HG03066 (cell line): ENCODE measurements around the gene PTPRD.
"Not testable (repeated sequence)": the region's sequence is repeated elsewhere in the genome, so short reads cannot be mapped to it uniquely, and the experiment has no call there.

Source experiments
- ATAC-seq: cut with Tn5 transposase; IDR thresholded peaks from one replicate; pipeline ENCODE4 v1.9.1; 2021; ENCODE audit warnings: low read depth; ENCODE audit not compliant: unreplicated experiment

Gene PTPRD

DNA sequence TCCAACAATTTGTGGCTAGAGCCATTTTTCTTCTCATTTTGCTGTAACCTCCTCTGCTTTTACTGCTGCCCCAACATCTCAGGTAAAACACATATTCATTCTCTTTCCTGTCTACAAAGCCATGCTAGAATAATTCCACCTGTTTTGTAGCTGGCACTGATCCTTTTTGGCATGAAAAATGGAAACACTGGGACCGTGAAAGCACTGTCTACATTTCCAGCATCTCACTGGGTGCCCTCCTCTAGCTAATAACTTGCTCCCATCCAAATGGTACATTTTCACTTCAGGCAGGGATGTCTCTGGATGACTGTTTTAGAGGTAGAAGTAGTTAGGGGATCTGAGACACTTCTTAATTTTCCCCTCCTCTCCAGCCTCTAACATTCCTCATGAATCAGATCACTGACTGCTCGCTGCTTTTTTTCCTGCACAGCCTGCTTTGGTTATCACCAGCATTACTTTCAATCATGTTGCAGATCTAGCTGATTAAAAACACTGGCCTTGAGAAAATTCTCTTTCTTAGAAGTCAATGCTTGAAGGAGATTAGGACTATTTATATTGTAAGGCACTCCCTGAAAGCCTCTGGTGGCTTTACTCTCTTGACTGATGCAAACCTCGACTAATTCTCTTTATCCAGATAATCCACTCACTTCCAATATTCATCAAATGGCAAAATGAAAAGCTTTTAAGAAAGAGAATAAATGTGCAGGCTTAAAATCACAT, 1500.6 kb downstream of the PTPRD start:
- no peak for ATAC-seq

DNA sequence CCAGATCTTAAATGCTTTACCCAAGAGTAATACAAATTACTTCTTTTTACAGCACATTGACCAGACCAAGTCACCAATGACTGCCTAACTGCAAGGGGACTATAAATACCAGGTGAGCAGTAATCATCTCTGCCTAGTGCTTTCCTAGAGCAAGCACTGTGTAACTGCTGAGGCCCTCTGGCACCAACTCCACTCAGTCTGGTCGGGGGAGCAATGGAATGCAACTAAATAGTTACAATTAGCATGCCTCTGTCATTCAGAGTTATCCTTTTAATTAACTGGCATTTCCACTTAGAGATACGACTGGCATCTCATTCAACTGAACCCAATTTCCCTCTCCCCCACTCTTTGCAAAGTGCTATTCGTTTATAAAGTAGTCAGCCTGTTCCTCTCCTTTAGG, 1504.2 kb downstream of the PTPRD start:
- no peak for ATAC-seq

DNA sequence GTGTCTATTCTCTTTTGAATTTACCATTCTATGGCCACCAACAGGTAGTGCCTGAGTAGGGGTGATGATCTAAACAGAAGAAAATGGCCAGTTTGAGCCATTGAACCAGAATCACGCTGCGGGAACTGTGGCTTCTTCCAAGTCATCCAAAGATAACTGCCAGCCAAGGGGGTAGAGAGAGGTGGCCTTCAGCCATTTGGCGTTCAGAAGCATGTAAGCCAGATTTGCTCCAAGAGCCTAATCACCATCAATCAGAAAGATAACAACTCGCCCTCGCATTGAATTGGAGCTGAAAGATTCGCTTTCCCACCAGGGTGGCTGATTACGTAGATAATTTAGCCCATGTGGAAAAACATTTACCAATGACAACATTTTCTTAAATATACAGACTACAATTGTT, 1510.5 kb downstream of the PTPRD start:
- no peak for ATAC-seq

DNA sequence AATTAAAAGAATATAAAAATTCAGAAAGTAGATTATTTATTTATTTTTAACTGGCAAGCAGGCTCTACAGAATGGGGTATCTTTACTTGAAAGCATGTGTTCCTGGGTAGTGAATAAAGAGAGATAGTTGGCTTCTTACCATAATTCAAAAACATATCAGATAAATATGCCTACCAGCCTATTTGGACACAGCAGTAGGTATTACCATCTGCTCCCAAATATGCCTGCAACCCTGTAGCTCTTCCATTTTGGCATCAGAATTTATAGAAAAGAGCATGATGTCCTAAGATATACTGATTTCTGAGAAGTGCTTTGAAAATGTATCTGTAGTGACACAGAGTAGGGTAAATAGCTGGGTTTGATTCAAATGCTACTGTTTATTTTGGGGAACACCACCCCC, 1512.7 kb downstream of the PTPRD start:
- ATAC-seq: no peak

DNA sequence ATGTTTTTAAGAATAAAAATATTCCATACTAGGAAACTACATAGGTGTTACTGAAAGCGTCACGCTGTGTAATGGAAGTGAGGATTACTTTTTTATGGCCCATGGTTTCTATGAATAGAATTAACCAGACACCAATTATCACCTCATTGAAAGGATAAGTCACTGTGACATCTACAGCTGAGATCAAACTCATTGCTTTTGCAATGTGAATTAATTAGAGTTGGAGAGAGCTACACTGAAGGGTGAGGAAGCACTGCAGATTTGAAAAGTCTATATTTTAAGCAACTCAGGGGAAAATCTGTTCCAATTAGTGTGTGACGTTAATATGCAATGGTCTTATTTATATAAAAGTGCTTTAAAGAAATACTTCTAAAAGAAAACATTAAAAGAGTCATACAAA, 1513.2 kb downstream of the PTPRD start:
- no peak for ATAC-seq

DNA sequence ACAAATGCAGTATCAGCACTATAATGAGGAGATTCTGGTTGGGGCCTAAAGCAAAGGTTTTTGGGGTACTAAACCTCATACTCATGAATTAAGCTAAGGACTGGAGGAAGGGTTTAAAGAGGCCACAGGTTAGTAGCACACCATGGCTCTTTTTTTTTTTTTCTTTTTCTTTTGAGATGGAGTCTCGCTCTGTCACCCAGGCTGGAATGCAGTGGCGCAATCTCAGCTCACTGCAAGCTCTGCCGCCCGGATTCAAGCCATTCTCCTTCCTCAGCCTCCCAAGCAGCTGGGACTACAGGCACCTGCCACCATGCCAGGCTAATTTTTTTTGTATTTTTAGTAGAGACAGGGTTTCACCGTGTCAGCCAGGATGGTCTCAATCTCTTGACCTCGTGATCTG, 1515.5 kb downstream of the PTPRD start:
- not testable (repeated sequence) for ATAC-seq

DNA sequence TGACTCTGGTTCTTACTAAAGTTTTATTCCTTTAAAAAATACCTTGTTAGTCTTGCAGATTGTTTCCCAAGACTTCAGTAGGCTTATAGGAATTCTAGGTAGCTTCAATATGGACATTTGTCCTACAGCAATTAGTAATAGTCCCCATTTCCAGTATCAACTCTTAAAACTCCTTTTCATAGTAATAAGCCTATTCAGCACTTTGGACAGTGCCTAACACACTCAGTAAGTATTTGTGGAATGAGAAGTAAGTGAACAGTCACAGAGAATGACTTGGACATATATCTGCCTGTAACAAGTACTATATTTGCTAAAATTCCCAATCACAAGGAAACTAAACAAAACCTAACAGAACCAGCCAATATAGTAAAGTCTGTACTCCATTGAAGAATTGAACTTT, 1521.4 kb downstream of the PTPRD start:
- ATAC-seq: no peak

DNA sequence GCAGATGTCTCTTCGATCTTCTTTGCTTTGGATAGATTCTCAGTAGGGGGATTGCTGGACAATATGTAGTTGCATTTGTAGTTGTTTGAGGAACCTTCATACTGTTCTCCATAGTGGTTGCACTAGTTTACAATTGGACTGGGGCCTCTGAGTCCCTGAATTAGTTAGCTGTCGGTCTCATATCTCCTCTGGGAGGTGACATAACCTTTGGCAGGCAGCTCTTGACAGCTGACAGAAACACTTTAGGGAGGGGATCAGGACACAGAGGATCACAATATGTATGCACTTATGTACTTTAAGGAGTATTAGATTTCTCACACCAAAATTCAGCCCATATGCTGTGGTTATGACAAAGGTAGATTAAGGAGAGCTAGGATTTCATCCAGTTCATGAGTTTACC, 1533.3 kb downstream of the PTPRD start:
- no peak for ATAC-seq

DNA sequence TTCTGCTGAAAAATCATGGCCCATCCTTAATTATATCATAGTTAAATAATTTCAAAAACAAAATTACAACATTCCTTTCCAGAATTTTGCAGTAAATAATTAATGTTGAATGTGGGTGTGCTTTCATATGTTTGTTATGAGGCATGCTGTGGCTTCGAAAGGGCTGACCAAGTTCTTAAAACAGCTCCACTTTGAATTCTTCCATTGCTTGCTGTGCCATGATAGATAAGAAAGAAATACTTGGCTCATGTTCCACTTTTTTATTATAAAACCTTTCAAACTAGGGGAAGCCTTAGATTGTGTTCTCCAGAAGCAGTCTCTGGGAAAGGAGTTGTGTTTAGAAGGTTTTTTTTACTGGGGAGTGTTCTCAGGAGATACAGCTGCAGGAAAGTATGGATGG, 1534.5 kb downstream of the PTPRD start:
- ATAC-seq: no peak

DNA sequence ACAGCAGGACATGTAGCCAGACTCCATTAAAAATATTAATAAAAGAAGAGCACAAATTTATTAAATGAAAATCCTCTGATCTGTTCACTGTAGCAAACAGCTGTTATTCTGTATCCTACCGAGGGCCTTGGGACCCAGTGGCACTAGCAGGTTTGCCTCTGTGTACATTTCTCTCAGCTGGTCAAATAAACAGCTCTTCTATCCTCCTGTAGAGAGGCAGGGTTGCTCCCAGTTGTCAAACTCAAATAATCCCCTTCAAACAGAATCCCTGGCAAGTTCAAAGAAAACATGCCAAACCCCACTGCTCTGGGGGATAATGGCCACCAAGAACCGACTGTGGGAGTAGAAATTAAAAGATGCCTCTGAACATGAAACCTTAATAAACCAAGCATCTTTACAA, 1551.2 kb downstream of the PTPRD start:
- ATAC-seq: no peak

DNA sequence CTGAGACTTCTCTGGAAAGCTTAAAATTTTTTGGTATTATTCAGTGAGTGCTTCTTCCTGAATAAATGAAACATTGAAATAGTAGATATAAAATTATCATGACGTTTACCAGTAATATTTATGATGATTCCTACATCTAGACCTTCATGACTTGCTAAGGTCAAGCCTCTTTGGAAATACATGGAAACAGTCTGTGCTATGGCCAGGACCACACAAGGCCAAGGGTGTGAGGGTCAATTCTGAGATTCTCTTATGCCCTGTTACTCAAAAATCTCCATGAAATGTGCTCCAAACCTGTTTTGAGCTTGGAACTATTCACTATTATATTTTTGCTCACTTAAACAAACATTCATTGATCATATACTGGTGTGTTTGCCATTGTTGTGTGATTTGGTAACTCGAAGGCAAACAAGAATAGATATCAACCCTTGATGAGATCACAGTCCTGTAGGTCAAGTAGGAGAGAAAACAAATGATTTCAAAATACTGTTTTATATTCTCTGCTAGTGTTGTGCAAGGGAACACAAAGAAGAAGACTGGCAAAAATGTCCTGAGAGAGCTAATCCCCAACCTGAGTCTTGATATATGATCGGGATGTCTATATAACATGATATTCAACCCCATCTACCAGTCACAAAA, 1558.3 kb downstream of the PTPRD start:
- ATAC-seq: no peak

DNA sequence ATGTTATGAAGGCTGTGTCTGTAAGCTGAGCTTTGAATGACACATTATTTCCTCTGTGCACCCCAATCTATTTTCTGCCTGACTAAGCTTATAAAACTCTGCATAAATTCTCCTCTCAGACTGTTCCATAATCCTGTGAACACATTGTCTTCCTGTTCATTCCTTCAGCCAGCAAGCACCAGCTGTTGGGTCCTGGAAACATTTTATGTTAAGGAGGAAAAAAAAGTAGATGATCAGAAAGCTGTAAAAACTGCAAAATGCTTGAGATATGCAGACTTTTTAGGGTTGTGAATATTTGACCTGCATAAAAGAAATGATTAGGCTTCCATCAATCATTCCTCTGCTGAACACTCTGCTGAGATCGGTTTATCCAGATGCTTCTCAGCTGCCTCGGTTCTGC, 1567.2 kb downstream of the PTPRD start:
- no peak for ATAC-seq

DNA sequence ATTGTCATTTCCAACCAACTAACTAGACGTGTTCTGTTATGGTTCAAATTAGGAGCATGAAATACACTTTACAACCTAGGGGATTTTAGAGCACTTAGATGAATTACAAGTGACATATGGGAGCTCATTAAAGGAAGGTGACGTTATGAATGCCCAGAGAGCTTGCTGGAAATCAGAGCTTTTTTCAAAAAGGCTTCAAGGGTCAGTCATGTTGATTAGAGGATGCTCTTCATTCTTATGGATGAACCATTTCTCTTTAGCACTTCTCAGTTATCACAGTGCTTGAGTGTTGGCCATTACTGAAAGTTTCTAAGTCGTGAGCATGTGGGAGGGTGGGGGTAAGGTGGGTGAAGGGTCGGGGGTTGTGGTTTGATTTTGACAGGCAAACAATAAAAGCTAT, 1567.7 kb downstream of the PTPRD start:
- no peak for ATAC-seq

DNA sequence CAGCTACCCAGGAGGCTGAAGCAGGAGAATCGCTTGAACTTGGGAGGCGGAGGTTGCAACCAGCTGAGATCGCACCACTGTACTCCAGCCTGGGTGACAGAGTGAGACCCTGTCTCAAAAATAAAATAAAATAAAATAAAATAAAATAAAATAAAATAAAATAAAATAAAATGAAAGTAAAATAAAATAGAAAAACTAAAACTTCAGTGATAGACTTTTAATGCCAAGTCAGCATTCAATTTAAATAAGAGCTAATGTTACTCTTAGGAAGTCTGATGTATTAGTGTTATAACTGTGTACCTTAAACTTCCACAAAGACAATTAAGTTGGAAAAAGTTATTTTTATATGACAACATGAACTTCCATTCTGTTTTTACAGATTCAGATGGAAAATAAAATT, 1569.0 kb downstream of the PTPRD start:
- ATAC-seq: not testable (repeated sequence)

DNA sequence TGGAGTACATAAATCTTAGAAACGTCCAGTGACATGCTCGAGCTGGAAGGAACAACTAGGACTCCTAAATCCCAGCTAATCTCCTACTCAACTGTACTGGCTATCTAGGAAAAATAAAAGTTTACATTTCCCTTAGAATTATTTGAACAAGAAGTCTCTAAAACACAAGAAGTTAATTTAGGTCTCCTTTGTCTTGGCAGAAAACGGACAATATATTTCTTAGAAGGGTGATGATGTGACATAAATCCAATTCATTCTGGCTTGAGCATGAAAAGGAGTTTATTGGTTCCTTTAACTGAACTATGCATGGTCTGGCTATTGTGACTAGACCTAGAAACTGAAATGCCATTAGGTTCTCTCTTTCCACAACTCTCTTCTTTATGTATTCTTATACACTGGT, 1571.0 kb downstream of the PTPRD start:
- ATAC-seq: no peak

DNA sequence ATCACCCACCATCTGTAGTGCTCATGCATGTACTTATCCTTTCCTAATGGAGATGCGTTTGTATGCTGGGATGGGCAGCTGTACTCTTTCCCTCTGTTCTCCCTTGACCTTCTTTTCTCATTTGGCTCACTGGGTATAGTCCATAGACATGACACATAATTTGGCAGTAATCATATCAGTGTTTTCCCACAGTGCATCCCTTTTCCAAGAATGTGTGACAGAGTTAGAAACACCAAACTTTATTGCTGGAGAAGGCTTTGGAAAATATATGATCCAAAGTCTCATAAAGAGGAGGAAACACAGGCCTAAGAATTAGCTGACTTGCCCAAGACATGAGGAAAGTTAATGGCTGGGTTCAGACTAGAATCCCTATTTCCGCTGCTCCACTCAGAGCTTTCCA, 1579.8 kb downstream of the PTPRD start:
- no peak for ATAC-seq

DNA sequence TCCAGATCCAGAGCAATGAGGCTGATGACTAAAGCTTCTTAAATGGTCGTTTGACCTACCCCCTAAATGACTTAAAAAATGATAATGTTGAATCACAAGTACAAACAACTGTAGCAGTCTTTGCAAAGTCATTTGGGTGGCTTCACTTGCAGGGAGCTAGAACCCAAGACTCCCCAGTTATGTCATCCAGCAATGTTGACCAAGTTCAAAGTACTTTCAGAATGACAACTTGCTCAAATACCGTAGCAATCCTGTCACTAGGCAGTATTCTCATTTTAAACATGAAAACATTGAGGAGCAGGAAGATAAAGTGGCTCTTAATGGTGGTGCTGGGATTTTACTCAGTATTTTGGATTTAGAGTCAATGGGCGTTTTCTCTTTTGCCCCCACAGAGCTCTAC, 1596.2 kb downstream of the PTPRD start:
- no peak for ATAC-seq

DNA sequence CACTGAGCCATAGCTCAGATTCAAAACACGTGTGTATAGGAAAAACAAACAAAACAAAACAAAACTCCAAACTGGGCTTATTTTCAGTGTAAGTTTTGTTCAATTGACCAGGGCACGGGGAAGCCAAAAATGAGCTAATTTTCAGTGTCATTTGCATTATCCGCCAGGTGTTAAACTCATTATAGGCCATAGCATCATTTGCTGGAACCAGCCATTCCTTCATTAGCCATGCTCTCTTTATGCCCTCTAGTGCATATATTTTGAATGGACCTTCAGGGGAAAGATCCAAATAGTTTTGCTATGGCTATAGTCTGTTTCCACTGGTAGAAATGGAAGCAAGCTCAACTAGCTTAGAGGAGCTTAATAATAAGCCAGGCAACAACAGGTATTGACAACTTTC, 1608.0 kb downstream of the PTPRD start:
- no peak for ATAC-seq

DNA sequence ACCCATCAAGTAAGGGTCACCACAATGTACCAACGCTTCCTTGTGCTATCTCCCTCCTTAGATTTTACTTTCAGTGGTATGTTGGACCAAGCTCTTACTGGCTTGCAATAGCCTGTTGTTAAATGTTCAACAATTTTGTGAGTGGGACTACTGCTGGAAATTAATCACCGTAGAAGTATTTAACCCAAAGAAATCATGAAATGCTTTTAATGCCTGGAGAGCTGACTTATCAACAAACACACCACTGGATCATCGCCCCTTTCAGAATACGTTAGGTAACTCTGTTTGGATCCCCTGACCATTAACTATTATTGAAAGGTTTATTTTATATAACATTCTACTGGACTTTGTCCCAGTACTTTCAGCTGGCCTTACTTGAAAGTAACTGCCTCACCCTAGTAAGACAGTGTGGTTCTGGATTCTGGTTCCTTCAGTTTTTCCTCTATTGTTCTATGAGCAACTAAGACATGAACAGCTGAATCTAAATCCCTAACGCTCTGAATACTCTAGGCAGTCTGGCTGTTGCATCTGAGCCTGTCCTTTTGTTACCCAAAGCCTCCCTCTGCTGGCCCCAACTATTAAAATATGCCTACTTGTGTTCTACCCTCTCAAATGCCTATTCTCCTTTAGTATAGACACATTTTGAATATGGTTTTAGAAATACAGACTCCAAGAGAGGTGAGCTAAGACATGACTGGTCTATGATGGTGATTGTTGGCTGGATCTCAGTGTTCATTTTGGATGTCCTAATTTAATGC, 1609.8 kb downstream of the PTPRD start:
- ATAC-seq: no peak

DNA sequence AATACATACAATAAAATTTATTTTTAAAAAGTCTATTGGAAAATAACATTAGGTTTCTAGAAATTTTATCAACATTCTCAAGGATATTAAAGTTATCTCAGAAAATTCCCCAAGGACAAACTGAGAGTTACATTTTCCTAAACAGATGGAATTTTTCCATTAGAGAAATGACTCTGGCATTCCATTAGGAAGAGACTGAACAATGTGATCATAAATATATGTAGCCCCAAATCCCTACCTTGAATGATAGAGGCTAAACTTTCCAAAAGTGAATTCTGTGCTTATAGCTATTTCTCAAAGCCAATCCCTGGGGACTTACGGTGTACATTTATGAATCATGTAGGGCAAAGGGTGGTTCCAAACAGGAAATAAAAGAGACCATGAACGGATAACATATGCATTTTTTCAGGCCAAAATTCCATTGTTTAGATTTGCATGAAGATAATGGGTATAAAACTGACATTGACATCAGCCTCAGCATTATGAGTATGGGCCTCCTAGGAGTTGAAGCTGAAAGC, 1632.2 kb downstream of the PTPRD start:
- ATAC-seq: no peak

DNA sequence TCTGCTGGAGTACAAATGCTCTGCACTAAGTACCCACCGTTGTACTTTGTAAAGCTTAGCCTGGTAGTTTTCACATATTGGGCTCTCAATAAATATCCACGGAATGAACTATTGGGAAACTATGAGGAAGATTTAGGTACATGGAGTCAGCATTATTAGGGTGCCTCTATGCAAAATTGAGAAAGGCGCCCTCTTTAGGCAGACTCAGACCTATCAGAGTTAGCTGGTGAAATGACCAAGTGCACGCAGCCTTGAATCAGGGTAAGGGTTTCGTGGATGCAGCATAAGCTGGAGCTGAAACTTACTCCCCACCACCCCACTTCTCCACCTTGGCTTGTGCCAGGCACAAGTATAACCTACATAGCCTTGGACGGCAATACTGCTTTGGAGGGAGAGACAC, 1634.5 kb downstream of the PTPRD start:
- no peak for ATAC-seq

DNA sequence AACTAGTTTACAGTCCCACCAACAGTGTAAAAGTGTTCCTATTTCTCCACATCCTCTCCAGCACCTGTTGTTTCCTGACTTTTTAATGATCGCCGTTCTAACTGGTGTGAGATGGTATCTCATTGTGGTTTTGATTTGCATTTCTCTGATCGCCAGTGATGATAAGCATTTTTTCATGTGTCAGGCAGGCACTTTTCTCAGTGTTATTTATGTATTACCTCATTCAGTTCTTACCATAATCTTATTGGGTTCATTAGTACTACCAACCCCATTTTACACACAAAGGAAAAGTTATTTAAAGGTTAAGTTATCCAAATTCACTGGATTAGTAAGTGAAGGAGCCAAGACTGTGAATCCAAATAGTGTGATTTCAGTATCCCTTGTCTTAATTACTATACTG, 1644.5 kb downstream of the PTPRD start:
- ATAC-seq: not testable (repeated sequence)
